Astrocyte (in vitro differentiated cells and primary cell): ENCODE measurements around the gene MRPL27. TPM values are rescaled to one million over a fixed set of nuclear protein-coding genes. Genes with fewer than 3 reads are reported as not detected.
A peak's percentile ranks its signal among the peaks of the same experiment; 100 is the strongest.

Experiments used
- DNase-seq: peaks from one replicate; pipeline ENCODE4 v3.0.0-alpha.2; 2010; ENCODE audit warnings: low read depth
- FAIRE-seq: peaks from 2 replicates; lab custom pipeline; 2011; peaks lifted over from hg19 to GRCh38; lab: Jason Lieb, UNC
- H2AFZ ChIP-seq: 2 replicates; pipeline ENCODE4 v1.6.0; 2012; ENCODE audit warnings: low read depth, low read length, inconsistent platforms
- H3K27ac ChIP-seq: 2 replicates; pipeline ENCODE4 v1.5.1; 2011; ENCODE audit warnings: low read depth, low read length, inconsistent platforms
- H3K27me3 ChIP-seq: 2 replicates; pipeline ENCODE4 v1.6.0; 2011; ENCODE audit warnings: low read length, inconsistent platforms; ENCODE audit not compliant: insufficient read depth
- H3K36me3 ChIP-seq: 2 replicates; pipeline ENCODE4 v1.5.1; 2011; ENCODE audit warnings: low read length, inconsistent platforms; ENCODE audit not compliant: insufficient read depth
- H3K4me1 ChIP-seq: 2 replicates; pipeline ENCODE4 v1.5.1; 2011; ENCODE audit warnings: low read length, inconsistent platforms; ENCODE audit not compliant: insufficient read depth
- H3K4me2 ChIP-seq: 2 replicates; pipeline ENCODE4 v1.6.0; 2012; ENCODE audit warnings: low read length, inconsistent platforms
- H3K4me3 ChIP-seq: 2 replicates; pipeline ENCODE4 v1.5.1; 2011; ENCODE audit warnings: low read depth, mild to moderate bottlenecking, low read length, inconsistent platforms; ENCODE audit not compliant: insufficient read depth
- H3K79me2 ChIP-seq: 2 replicates; pipeline ENCODE4 v1.6.0; 2012; ENCODE audit warnings: mild to moderate bottlenecking, low read length, inconsistent platforms; ENCODE audit not compliant: insufficient read depth
- H3K9ac ChIP-seq: 2 replicates; pipeline ENCODE4 v1.6.0; 2012; ENCODE audit warnings: mild to moderate bottlenecking, low read length, inconsistent platforms
- H3K9me3 ChIP-seq: 2 replicates; pipeline ENCODE4 v1.5.1; 2012; ENCODE audit warnings: low read depth, mild to moderate bottlenecking, low read length, inconsistent platforms; ENCODE audit not compliant: insufficient read depth
- H4K20me1 ChIP-seq: 2 replicates; pipeline ENCODE4 v1.6.0; 2012; ENCODE audit warnings: low read length, inconsistent platforms; ENCODE audit not compliant: insufficient read depth
- H3K27ac Mint-ChIP-seq: one replicate; pipeline ENCODE4 v1.8.0; 2021; ENCODE audit warnings: mild to moderate bottlenecking, mixed read lengths; ENCODE audit not compliant: unreplicated experiment
- H3K27me3 Mint-ChIP-seq: one replicate; pipeline ENCODE4 v1.8.0; 2021; ENCODE audit warnings: low read depth, mixed read lengths; ENCODE audit not compliant: unreplicated experiment
- H3K36me3 Mint-ChIP-seq: one replicate; pipeline ENCODE4 v1.8.0; 2021; ENCODE audit warnings: low read depth, mixed read lengths; ENCODE audit not compliant: unreplicated experiment
- H3K4me1 Mint-ChIP-seq: one replicate; pipeline ENCODE4 v1.8.0; 2021; ENCODE audit warnings: low read depth, mixed read lengths; ENCODE audit not compliant: unreplicated experiment
- H3K4me3 Mint-ChIP-seq: one replicate; pipeline ENCODE4 v1.8.0; 2021; ENCODE audit warnings: mild to moderate bottlenecking, moderate library complexity, mixed read lengths; ENCODE audit not compliant: unreplicated experiment
- H3K9me3 Mint-ChIP-seq: one replicate; pipeline ENCODE4 v1.8.0; 2021; ENCODE audit warnings: mild to moderate bottlenecking, mixed read lengths; ENCODE audit not compliant: unreplicated experiment
- CTCF ChIP-seq: IDR thresholded peaks from 2 replicates; pipeline ENCODE4 v1.5.1; 2011; ENCODE audit warnings: low read depth, mild to moderate bottlenecking, inconsistent platforms, low read length, moderate library complexity; ENCODE audit not compliant: insufficient read depth
- EZH2 ChIP-seq: IDR thresholded peaks from 2 replicates; pipeline ENCODE4 v1.6.1; 2012; ENCODE audit warnings: mild to moderate bottlenecking, low read length, inconsistent platforms; ENCODE audit not compliant: insufficient read depth
- total RNA-seq: library from RNA; stranded (reverse); gene quantifications from 2 replicates; pipeline ENCODE4 v1.2.1, GENCODE V29; 2021

Gene MRPL27
- total RNA-seq, 1 donor from 2014 or later, result 57.3 TPM

- H4K20me1 ChIP-seq, result peaks cover 55% of the 10 kb centered on the region
- H3K4me2 ChIP-seq, result peak overlapping the region; percentile 98
- peak overlapping the region; percentile 99 for H3K9ac ChIP-seq
- no peaks in the 10 kb centered on the region for H3K27me3 ChIP-seq
- peak overlapping the region; percentile 99 for H3K4me3 ChIP-seq
- Mint-ChIP-seq H3K4me1 (peaks cover 10% of the 10 kb centered on the region), H3K27me3 (no peaks in the 10 kb centered on the region), H3K9me3 (no peaks in the 10 kb centered on the region), H3K27ac (peak overlapping the region; percentile 92), H3K4me3 (peak overlapping the region; percentile 99), H3K36me3 (peaks cover 12% of the 10 kb centered on the region)
- H3K9me3 ChIP-seq, result no peaks in the 10 kb centered on the region
- H3K79me2 ChIP-seq, result peaks cover 59% of the 10 kb centered on the region
- DNase-seq, result peak; percentile 56
- TF ChIP-seq EZH2, result no peak
- no peak for TF ChIP-seq CTCF
- H2AFZ ChIP-seq, result no peak overlapping the region
- peaks cover 33% of the 10 kb centered on the region for H3K36me3 ChIP-seq
- H3K27ac ChIP-seq, result peak overlapping the region; percentile 97
- no peak for FAIRE-seq
- peaks cover 18% of the 10 kb centered on the region for H3K4me1 ChIP-seq
Measured at GRCh38 chr17:50396261-50397110, 23.5 kb upstream of the MRPL27 start.

GRCh38 chr17:50394711-50395110 lies 21.7 kb upstream of the MRPL27 start:
- Histone ChIP-seq H3K4me2 (peak overlapping the region; percentile 98), H3K27me3 (no peaks in the 10 kb centered on the region), H3K79me2 (peaks cover 73% of the 10 kb centered on the region), H3K9ac (peak overlapping the region; percentile 99), H3K27ac (no peak overlapping the region), H3K4me1 (peaks cover 19% of the 10 kb centered on the region), H3K9me3 (no peaks in the 10 kb centered on the region), H2AFZ (no peak overlapping the region), H3K4me3 (peak overlapping the region; percentile 99), H4K20me1 (peaks cover 72% of the 10 kb centered on the region), H3K36me3 (peaks cover 49% of the 10 kb centered on the region)
- H3K4me3 Mint-ChIP-seq, result peak overlapping the region; percentile 99
- H3K27ac Mint-ChIP-seq, result no peak overlapping the region
- H3K36me3 Mint-ChIP-seq, result peaks cover 18% of the 10 kb centered on the region
- H3K9me3 Mint-ChIP-seq, result no peaks in the 10 kb centered on the region
- FAIRE-seq (no peak), DNase-seq (no peak)
- H3K27me3 Mint-ChIP-seq, result no peaks in the 10 kb centered on the region
- peaks cover 10% of the 10 kb centered on the region for H3K4me1 Mint-ChIP-seq
- TF ChIP-seq EZH2 (no peak), CTCF (no peak)

GRCh38 chr17:50393700-50394099 lies 20.7 kb upstream of the MRPL27 start:
- Mint-ChIP-seq H3K27me3 (no peaks in the 10 kb centered on the region), H3K36me3 (peaks cover 19% of the 10 kb centered on the region), H3K4me3 (peak overlapping the region; percentile 71), H3K9me3 (no peaks in the 10 kb centered on the region), H3K27ac (no peak overlapping the region), H3K4me1 (peaks cover 10% of the 10 kb centered on the region)
- Histone ChIP-seq H4K20me1 (peaks cover 82% of the 10 kb centered on the region), H3K27me3 (no peaks in the 10 kb centered on the region), H3K4me2 (peak overlapping the region; percentile 98), H3K79me2 (peaks cover 84% of the 10 kb centered on the region), H3K36me3 (peaks cover 59% of the 10 kb centered on the region), H3K27ac (no peak overlapping the region), H2AFZ (no peak overlapping the region), H3K9ac (no peak overlapping the region), H3K4me1 (peaks cover 19% of the 10 kb centered on the region), H3K4me3 (no peak overlapping the region), H3K9me3 (no peaks in the 10 kb centered on the region)
- no peak for DNase-seq
- FAIRE-seq, result no peak
- TF ChIP-seq CTCF (no peak), EZH2 (no peak)
